ENCODE data around the gene GRB10.

GRB10 gene

GRCh38 chr7:50672045-50672444, 110.7 kb downstream of the GRB10 start:
- no peak for DNase-seq (ENCODE audit: low read depth in 3 of 3)

GRCh38 chr7:50671386-50671785, 111.3 kb downstream of the GRB10 start:
- DNase-seq (ENCODE audit: low read depth in 3 of 3) = no peak

- DNase-seq (ENCODE audit: low read depth in 3 of 3) = no peak
Observed at GRCh38 chr7:50669890-50670289, 112.8 kb downstream of the GRB10 start.

- no peak for DNase-seq (ENCODE audit: low read depth in 3 of 3)
Observed at GRCh38 chr7:50667789-50668226, 114.9 kb downstream of the GRB10 start.

GRCh38 chr7:50667338-50667737, 115.4 kb downstream of the GRB10 start:
- no peak for DNase-seq (ENCODE audit: low read depth in 3 of 3)

GRCh38 chr7:50666124-50666496, 116.6 kb downstream of the GRB10 start:
- DNase-seq (ENCODE audit: low read depth in 3 of 3) = no peak

- no peak for DNase-seq (ENCODE audit: low read depth in 3 of 3)
Observed at GRCh38 chr7:50665403-50666123, 117.1 kb downstream of the GRB10 start.

- no peak for DNase-seq (ENCODE audit: low read depth in 3 of 3)
Observed at GRCh38 chr7:50664937-50665336, 117.8 kb downstream of the GRB10 start.

GRCh38 chr7:50664461-50664922, 118.2 kb downstream of the GRB10 start:
- no peak for DNase-seq (ENCODE audit: low read depth in 3 of 3)

- no peak for DNase-seq (ENCODE audit: low read depth in 3 of 3)
Observed at GRCh38 chr7:50663396-50664102, 119.1 kb downstream of the GRB10 start.

GRCh38 chr7:50662996-50663395, 119.7 kb downstream of the GRB10 start:
- no peak for DNase-seq (ENCODE audit: low read depth in 3 of 3)

GRCh38 chr7:50662041-50662694, 120.5 kb downstream of the GRB10 start:
- DNase-seq (ENCODE audit: low read depth in 3 of 3) = no peak

- DNase-seq (ENCODE audit: low read depth in 3 of 3) = no peak
Observed at GRCh38 chr7:50661345-50662040, 121.2 kb downstream of the GRB10 start.

- DNase-seq (ENCODE audit: low read depth in 3 of 3) = no peak
Observed at GRCh38 chr7:50660830-50661175, 121.9 kb downstream of the GRB10 start.

- DNase-seq (ENCODE audit: low read depth in 3 of 3) = peak in 2 of 3 experiments; percentile 15 to 22
Observed at GRCh38 chr7:50660040-50660829, 122.5 kb downstream of the GRB10 start.

GRCh38 chr7:50659329-50659965, 123.2 kb downstream of the GRB10 start:
- no peak for DNase-seq (ENCODE audit: low read depth in 3 of 3)

GRCh38 chr7:50658696-50659095, 124.0 kb downstream of the GRB10 start:
- no peak for DNase-seq (ENCODE audit: low read depth in 3 of 3)

- no peak for DNase-seq (ENCODE audit: low read depth in 3 of 3)
Observed at GRCh38 chr7:50657912-50658311, 124.8 kb downstream of the GRB10 start.

GRCh38 chr7:50657341-50657873, 125.3 kb downstream of the GRB10 start:
- DNase-seq (ENCODE audit: low read depth in 3 of 3) = no peak

GRCh38 chr7:50656141-50656895, 126.4 kb downstream of the GRB10 start:
- DNase-seq (ENCODE audit: low read depth in 3 of 3) = no peak

All from stimulated activated CD4-positive, alpha-beta T cell treated with anti-CD3 and anti-CD28 coated beads, TNF-alpha, amount 100 ng/mL, for 4 hours (primary cell).